NCI-H774 (cell line): ENCODE data around the gene LYSET.
"Not testable (repeated sequence)": the region's sequence is repeated elsewhere in the genome, so short reads cannot be mapped to it uniquely, and the experiment has no call there.

Experiments
- DNase-seq: peaks from one replicate; lab custom pipeline; 2025; lab: John Stamatoyannopoulos, UW

The LYSET gene

GRCh38 chr14:93184391-93185348, at the start of gene LYSET, which contains the start of gene MOAP1:
LYSET (plus strand) TSS chr14:93185317; CDS start chr14:93185406, 89 bp downstream.
MOAP1 (minus strand) TSS chr14:93184897; CDS start chr14:93184242, 655 bp downstream.
- peak; percentile 84 for DNase-seq

GRCh38 chr14:93135399-93135798, 49.7 kb upstream of the LYSET start:
- no peak for DNase-seq

GRCh38 chr14:93136009-93136408, 49.1 kb upstream of the LYSET start:
- no peak for DNase-seq

- not testable (repeated sequence) for DNase-seq
These were observed 48.6 kb upstream of the LYSET start for GRCh38 chr14:93136508-93136907.

GRCh38 chr14:93137864-93138263, 47.3 kb upstream of the LYSET start:
- peak; percentile 56 for DNase-seq

- no peak for DNase-seq
These were observed 42.1 kb upstream of the LYSET start for GRCh38 chr14:93142854-93143652.

- DNase-seq: no peak
These were observed 39.0 kb upstream of the LYSET start for GRCh38 chr14:93146119-93146518.

GRCh38 chr14:93148979-93149378, 36.1 kb upstream of the LYSET start:
- DNase-seq: no peak

- no peak for DNase-seq
These were observed 34.6 kb upstream of the LYSET start for GRCh38 chr14:93150227-93151208.

- no peak for DNase-seq
These were observed 32.0 kb upstream of the LYSET start for GRCh38 chr14:93153121-93153520.

GRCh38 chr14:93155667-93156066, 29.4 kb upstream of the LYSET start:
- no peak for DNase-seq

- no peak for DNase-seq
These were observed 28.3 kb upstream of the LYSET start for GRCh38 chr14:93156693-93157369.

- not testable (repeated sequence) for DNase-seq
These were observed 26.8 kb upstream of the LYSET start for GRCh38 chr14:93158349-93158748.

- not testable (repeated sequence) for DNase-seq
These were observed 25.3 kb upstream of the LYSET start for GRCh38 chr14:93159625-93160352.

GRCh38 chr14:93160353-93160801, 24.7 kb upstream of the LYSET start:
- no peak for DNase-seq

GRCh38 chr14:93161411-93161940, 23.6 kb upstream of the LYSET start:
- DNase-seq: no peak

GRCh38 chr14:93163564-93163963, 21.6 kb upstream of the LYSET start:
- DNase-seq: no peak

- not testable (repeated sequence) for DNase-seq
These were observed 19.5 kb upstream of the LYSET start for GRCh38 chr14:93165271-93166265.
